ENCODE data around the gene SMC1A.

GRCh38 chrX:53356186-53356585 lies 66.3 kb downstream of the SMC1A start:
- no peak for TF ChIP-seq CTCF (IDR thresholded peaks at IDR 0.05 in 2 of 3, conservative IDR thresholded peaks at IDR 0.05 in 1 of 3; ENCODE audit: borderline replicate concordance in 1 of 3, insufficient read depth in 1 of 3, low read depth in 2 of 3, low read length in 2 of 3)
- no peak for TF ChIP-seq POLR2AphosphoS5 (IDR thresholded peaks at IDR 0.05; ENCODE audit: low read depth, low read length)
- TF ChIP-seq POLR2A (IDR thresholded peaks at IDR 0.05; ENCODE audit: borderline replicate concordance, extremely low read depth, insufficient read depth, insufficient read length), result no peak
- TF ChIP-seq REST (IDR thresholded peaks at IDR 0.05; ENCODE audit: low read depth), result no peak
- no peak for TF ChIP-seq CEBPB (IDR thresholded peaks at IDR 0.05; ENCODE audit: low read depth)
- no peak for TF ChIP-seq RAD21 (IDR thresholded peaks at IDR 0.05; ENCODE audit: low read depth)
- no peak for TF ChIP-seq EZH2phosphoT487 (IDR thresholded peaks at IDR 0.05; ENCODE audit: borderline replicate concordance)
- TF ChIP-seq ZBTB33 (IDR thresholded peaks at IDR 0.05; ENCODE audit: extremely low read depth, insufficient replicate concordance, low read length), result no peak
- no peak for TF ChIP-seq SIN3A (IDR thresholded peaks at IDR 0.05; ENCODE audit: low read depth)
